ENCODE data around the gene SYVN1.

DNA sequence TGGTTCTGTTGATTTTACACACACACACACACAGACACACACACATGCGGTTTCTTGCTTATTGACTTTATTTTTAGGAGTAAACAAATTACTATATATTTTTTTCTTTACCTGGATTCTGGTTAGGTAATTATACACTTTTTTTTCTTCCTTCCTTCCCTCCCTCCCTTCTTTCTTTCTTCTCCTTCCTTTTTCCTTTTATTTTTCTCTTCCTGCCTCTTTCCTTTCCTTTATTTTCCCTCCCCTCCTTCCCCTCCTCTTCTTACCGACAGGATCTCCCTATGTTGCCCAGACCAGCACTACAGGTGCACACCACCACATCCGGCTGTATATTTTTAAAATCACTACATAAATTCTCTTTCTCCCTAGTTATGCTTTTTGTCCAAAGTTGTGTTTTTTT lies 32.6 kb upstream of the SYVN1 start:
- TF ChIP-seq, protein P1, sequence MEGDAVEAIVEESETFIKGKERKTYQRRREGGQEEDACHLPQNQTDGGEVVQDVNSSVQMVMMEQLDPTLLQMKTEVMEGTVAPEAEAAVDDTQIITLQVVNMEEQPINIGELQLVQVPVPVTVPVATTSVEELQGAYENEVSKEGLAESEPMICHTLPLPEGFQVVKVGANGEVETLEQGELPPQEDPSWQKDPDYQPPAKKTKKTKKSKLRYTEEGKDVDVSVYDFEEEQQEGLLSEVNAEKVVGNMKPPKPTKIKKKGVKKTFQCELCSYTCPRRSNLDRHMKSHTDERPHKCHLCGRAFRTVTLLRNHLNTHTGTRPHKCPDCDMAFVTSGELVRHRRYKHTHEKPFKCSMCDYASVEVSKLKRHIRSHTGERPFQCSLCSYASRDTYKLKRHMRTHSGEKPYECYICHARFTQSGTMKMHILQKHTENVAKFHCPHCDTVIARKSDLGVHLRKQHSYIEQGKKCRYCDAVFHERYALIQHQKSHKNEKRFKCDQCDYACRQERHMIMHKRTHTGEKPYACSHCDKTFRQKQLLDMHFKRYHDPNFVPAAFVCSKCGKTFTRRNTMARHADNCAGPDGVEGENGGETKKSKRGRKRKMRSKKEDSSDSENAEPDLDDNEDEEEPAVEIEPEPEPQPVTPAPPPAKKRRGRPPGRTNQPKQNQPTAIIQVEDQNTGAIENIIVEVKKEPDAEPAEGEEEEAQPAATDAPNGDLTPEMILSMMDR (tag by site-specific recombination; IDR thresholded peaks at IDR 0.05): no peak
- no peak for TF ChIP-seq SCRT2 (tag by site-specific recombination; IDR thresholded peaks at IDR 0.05)
- TF ChIP-seq ZNF24 (tag by site-specific recombination; IDR thresholded peaks at IDR 0.05): no peak

Measured in HEK293 (cell line).